Amygdala (tissue), 56 donors: ENCODE results near the gene TMEM87A.
"Not testable (repeated sequence)": the region's sequence is repeated elsewhere in the genome, so short reads cannot be mapped to it uniquely, and the experiment has no call there.

ENCODE experiments used
- DNase-seq, 56 donors: peaks; one replicate each; lab custom pipeline; 2025; lab: John Stamatoyannopoulos, UW

TMEM87A gene

GRCh38 chr15:42273900-42274701 lies 868 bp upstream of the TMEM87A start:
- DNase-seq, result peak in 35 of 56 donors; percentile 19 to 73 (median 55)

- DNase-seq, result no peak
Observed at GRCh38 chr15:42270996-42271395, 2.2 kb downstream of the TMEM87A start.

GRCh38 chr15:42270551-42270950 lies 2.7 kb downstream of the TMEM87A start:
- no peak for DNase-seq

GRCh38 chr15:42267286-42267685 lies 5.9 kb downstream of the TMEM87A start:
- no peak for DNase-seq

GRCh38 chr15:42264795-42265194 lies 8.4 kb downstream of the TMEM87A start:
- DNase-seq, result no peak

GRCh38 chr15:42253300-42253699 lies 19.9 kb downstream of the TMEM87A start:
- no peak for DNase-seq

GRCh38 chr15:42240823-42241222 lies 32.4 kb downstream of the TMEM87A start:
- no peak for DNase-seq

- DNase-seq, result no peak
Observed at GRCh38 chr15:42239528-42240182, 33.6 kb downstream of the TMEM87A start.

GRCh38 chr15:42233107-42233506 lies 40.1 kb downstream of the TMEM87A start:
- no peak for DNase-seq

GRCh38 chr15:42232606-42233005 lies 40.6 kb downstream of the TMEM87A start:
- no peak for DNase-seq

GRCh38 chr15:42231088-42231487 lies 42.1 kb downstream of the TMEM87A start:
- no peak for DNase-seq

- not testable (repeated sequence) for DNase-seq
Observed at GRCh38 chr15:42228981-42229380, 44.3 kb downstream of the TMEM87A start.

- DNase-seq, result no peak
Observed at GRCh38 chr15:42228036-42228435, 45.2 kb downstream of the TMEM87A start.

- DNase-seq, result peak in 32 of 56 donors; percentile 0 to 72 (median 15)
Observed at GRCh38 chr15:42226648-42227047, 46.6 kb downstream of the TMEM87A start.

- no peak for DNase-seq
Observed at GRCh38 chr15:42220216-42220615, 53.0 kb downstream of the TMEM87A start.

GRCh38 chr15:42218953-42219592 lies 54.2 kb downstream of the TMEM87A start:
- DNase-seq, result no peak

- DNase-seq, result no peak
Observed at GRCh38 chr15:42217568-42217967, 55.7 kb downstream of the TMEM87A start.

GRCh38 chr15:42215913-42216829 lies 57.1 kb downstream of the TMEM87A start:
- no peak for DNase-seq

GRCh38 chr15:42214600-42214999 lies 58.6 kb downstream of the TMEM87A start:
- no peak for DNase-seq

- no peak for DNase-seq
Observed at GRCh38 chr15:42213511-42213910, 59.7 kb downstream of the TMEM87A start.
